ENCODE data around the gene ZNF511.

DNA sequence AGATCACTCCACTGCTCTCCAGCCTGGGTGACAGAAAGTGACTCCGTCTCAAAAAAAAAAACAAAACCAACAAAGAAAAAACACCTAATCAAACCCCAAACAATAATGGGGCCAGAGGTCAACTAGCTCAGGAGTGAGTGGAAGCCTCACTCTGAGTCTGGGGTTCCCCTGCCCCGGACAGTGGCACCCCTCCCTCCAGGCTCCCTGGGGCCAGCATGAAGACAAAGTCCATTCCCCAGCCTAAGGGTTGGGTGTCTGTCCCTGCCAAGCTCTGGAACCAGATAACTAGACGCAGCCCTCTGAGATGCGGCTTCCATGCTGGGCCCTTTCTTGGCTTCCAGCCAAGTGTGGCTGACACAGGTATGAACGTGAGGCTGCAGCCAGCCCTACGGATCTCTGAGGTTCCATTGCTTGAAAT, 50.8 kb downstream of the ZNF511 start:
- TF ChIP-seq, protein P1, sequence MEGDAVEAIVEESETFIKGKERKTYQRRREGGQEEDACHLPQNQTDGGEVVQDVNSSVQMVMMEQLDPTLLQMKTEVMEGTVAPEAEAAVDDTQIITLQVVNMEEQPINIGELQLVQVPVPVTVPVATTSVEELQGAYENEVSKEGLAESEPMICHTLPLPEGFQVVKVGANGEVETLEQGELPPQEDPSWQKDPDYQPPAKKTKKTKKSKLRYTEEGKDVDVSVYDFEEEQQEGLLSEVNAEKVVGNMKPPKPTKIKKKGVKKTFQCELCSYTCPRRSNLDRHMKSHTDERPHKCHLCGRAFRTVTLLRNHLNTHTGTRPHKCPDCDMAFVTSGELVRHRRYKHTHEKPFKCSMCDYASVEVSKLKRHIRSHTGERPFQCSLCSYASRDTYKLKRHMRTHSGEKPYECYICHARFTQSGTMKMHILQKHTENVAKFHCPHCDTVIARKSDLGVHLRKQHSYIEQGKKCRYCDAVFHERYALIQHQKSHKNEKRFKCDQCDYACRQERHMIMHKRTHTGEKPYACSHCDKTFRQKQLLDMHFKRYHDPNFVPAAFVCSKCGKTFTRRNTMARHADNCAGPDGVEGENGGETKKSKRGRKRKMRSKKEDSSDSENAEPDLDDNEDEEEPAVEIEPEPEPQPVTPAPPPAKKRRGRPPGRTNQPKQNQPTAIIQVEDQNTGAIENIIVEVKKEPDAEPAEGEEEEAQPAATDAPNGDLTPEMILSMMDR (conservative IDR thresholded peaks at IDR 0.05) = no peak
- peak; percentile 23; the same call in 1 of the 2 replicates for TF ChIP-seq ZFX (IDR thresholded peaks at IDR 0.05)
